HCT116 (cell line): ENCODE measurements around the gene ELP5. TPM values are rescaled to one million over a fixed set of nuclear protein-coding genes. Genes with fewer than 3 reads are reported as not detected.

Experiments
- ATAC-seq: fragments of 200-7000 bp; cut with Tn5 transposase; 2 replicates; pipeline ENCODE4 v1.9.1; 2020; ENCODE audit warnings: mild to moderate bottlenecking, moderate library complexity
- BruUV-seq: library from RNA; stranded (reverse); fragments of 400-500 nt; replicated peaks from 2 replicates; lab custom pipeline; 2021; lab: Mats Ljungman, UMichigan
- CTCF ChIA-PET: fragments of 300-600 bp; sonication (Branson Sonifier 250); formaldehyde crosslinking; loops from one replicate; lab custom pipeline; 2021; ENCODE audit warnings: antibody characterized with exemption; lab: Charles Lee
- POLR2A ChIA-PET: fragments of 300-600, 350-600 bp; sonication (Branson Sonifier 250); formaldehyde crosslinking; loops from one replicate; lab custom pipeline; 2021; ENCODE audit warnings: antibody characterized with exemption; lab: Charles Lee
- RAD21 ChIA-PET, 2 experiments: fragments of 300-600 bp; sonication (Branson Sonifier 250); formaldehyde crosslinking; loops; one replicate each; lab custom pipeline; 2023; ENCODE audit warnings: low total read pairs in 2 of 2; ENCODE audit not compliant: uncharacterized antibody in 2 of 2, unreplicated experiment in 2 of 2, low non-redundant PET in 1 of 2; lab: Charles Lee
- DNase-seq: peaks from one replicate; pipeline ENCODE4 v3.0.0-alpha.2; 2010; ENCODE audit warnings: low read depth, low spot score
- H2AFZ ChIP-seq: fragments of 200-600 bp; shearing (Covaris generic), sonication (generic); 2 replicates; pipeline ENCODE4 v1.6.1; 2017; ENCODE audit warnings: low read depth, mixed run types, mixed read lengths, antibody characterized with exemption, low read length; ENCODE audit not compliant: poor library complexity, severe bottlenecking
- H3K27ac ChIP-seq: 2 replicates; pipeline ENCODE4 v1.5.1; 2012; ENCODE audit warnings: low read depth, low read length
- H3K27me3 ChIP-seq: fragments of 200-600 bp; sonication (generic); 2 replicates; pipeline ENCODE4 v1.6.1; 2016; ENCODE audit warnings: mixed run types, low read length, mixed read lengths; ENCODE audit not compliant: insufficient read depth
- H3K36me3 ChIP-seq, 2 experiments: fragments of 200-500 bp in 1 of 2; fragments of 200-600 bp in 1 of 2; sonication (Bioruptor generic) in 1 of 2; sonication (generic) in 1 of 2; 2 replicates each; pipeline versions ENCODE4 v1.5.1 to v1.6.1; 2014 to 2016; ENCODE audit warnings: low read length in 2 of 2, inconsistent platforms in 1 of 2, mixed read lengths in 1 of 2, mixed run types in 1 of 2; ENCODE audit not compliant: insufficient read depth in 2 of 2, control insufficient read depth in 1 of 2
- H3K4me1 ChIP-seq, 2 experiments: fragments of 200-600 bp in 1 of 2; sonication (generic) in 1 of 2; 2 replicates each; pipeline versions ENCODE4 v1.5.1 to v1.6.1; 2012 to 2017; ENCODE audit warnings: low read length in 2 of 2, inconsistent platforms in 1 of 2, mild to moderate bottlenecking in 1 of 2, mixed read lengths in 1 of 2, mixed run types in 1 of 2, moderate library complexity in 1 of 2; ENCODE audit not compliant: insufficient read depth in 2 of 2, control insufficient read depth in 1 of 2
- H3K4me2 ChIP-seq: fragments of 200-600 bp; sonication (generic); 2 replicates; pipeline ENCODE4 v1.6.1; 2017; ENCODE audit warnings: mixed run types, low read length, mixed read lengths
- H3K4me3 ChIP-seq, 2 experiments: fragments of 200-600 bp in 1 of 2; sonication (generic) in 1 of 2; replicated peaks in 1 of 2; 2 replicates each; pipeline ENCODE4 v1.5.1; 2011 to 2016; ENCODE audit warnings: low read length in 2 of 2, control low read depth in 1 of 2, low read depth in 1 of 2, mild to moderate bottlenecking in 1 of 2, mixed read lengths in 1 of 2, mixed run types in 1 of 2
- H3K79me2 ChIP-seq: fragments of 200-600 bp; sonication (generic); 2 replicates; pipeline ENCODE4 v1.6.1; 2017; ENCODE audit warnings: mild to moderate bottlenecking, mixed run types, low read length, moderate library complexity, mixed read lengths; ENCODE audit not compliant: insufficient read depth
- H3K9ac ChIP-seq: fragments of 200-600 bp; sonication (generic); 2 replicates; pipeline ENCODE4 v1.6.1; 2016; ENCODE audit warnings: low read length, mixed read lengths
- H3K9me2 ChIP-seq: fragments of 200-600 bp; sonication (generic), shearing (Covaris generic); 2 replicates; pipeline ENCODE4 v1.6.1; 2017; ENCODE audit warnings: mixed run types, mild to moderate bottlenecking, moderate library complexity; ENCODE audit not compliant: insufficient read depth
- H3K9me3 ChIP-seq, 2 experiments: fragments of 200-500 bp in 1 of 2; fragments of 200-600 bp in 1 of 2; sonication (Bioruptor generic) in 1 of 2; sonication (generic) in 1 of 2; 2 replicates each; pipeline ENCODE4 v1.6.1; 2014 to 2017; ENCODE audit warnings: low read length in 2 of 2, mixed read lengths in 2 of 2, inconsistent platforms in 1 of 2, low read depth in 1 of 2, mild to moderate bottlenecking in 1 of 2, mixed run types in 1 of 2, moderate library complexity in 1 of 2; ENCODE audit not compliant: control insufficient read depth in 1 of 2, insufficient read depth in 1 of 2
- H4K20me1 ChIP-seq: fragments of 200-600 bp; sonication (generic), shearing (Covaris generic); 2 replicates; pipeline ENCODE4 v1.6.1; 2017; ENCODE audit warnings: mixed run types, mild to moderate bottlenecking, moderate library complexity; ENCODE audit not compliant: insufficient read depth
- CEBPB ChIP-seq: IDR thresholded peaks from 2 replicates; pipeline ENCODE4 v1.6.1; 2012; ENCODE audit warnings: low read depth
- EGR1 ChIP-seq: IDR thresholded peaks from 2 replicates; pipeline ENCODE4 v1.6.1; 2012; ENCODE audit warnings: low read depth
- ELF1 ChIP-seq: IDR thresholded peaks from 2 replicates; pipeline ENCODE4 v1.6.1; 2012; ENCODE audit warnings: low read depth, borderline replicate concordance
- EZH2 ChIP-seq: fragments of 200-600 bp; sonication (generic); IDR thresholded peaks from 2 replicates; pipeline ENCODE4 v1.6.1; 2017; ENCODE audit warnings: antibody characterized with exemption, mixed run types
- EZH2phosphoT487 ChIP-seq: fragments of 200-600 bp; IDR thresholded peaks from 2 replicates; pipeline ENCODE4 v1.6.1; 2018; ENCODE audit warnings: antibody characterized with exemption, borderline replicate concordance
- FOSL1 ChIP-seq: IDR thresholded peaks from 2 replicates; pipeline ENCODE4 v1.6.1; 2012; ENCODE audit warnings: low read depth
- JUND ChIP-seq: IDR thresholded peaks from 2 replicates; pipeline ENCODE4 v1.6.1; 2012
- POLR2AphosphoS5 ChIP-seq: IDR thresholded peaks from 2 replicates; pipeline ENCODE4 v1.6.1; 2011; ENCODE audit warnings: mild to moderate bottlenecking, low read depth, low read length, moderate library complexity
- RAD21 ChIP-seq: IDR thresholded peaks from 2 replicates; pipeline ENCODE4 v1.6.1; 2012; ENCODE audit warnings: low read depth, mild to moderate bottlenecking
- SIN3A ChIP-seq: IDR thresholded peaks from 2 replicates; pipeline ENCODE4 v1.6.1; 2012; ENCODE audit warnings: low read depth
- SP1 ChIP-seq: IDR thresholded peaks from 2 replicates; pipeline ENCODE4 v1.6.1; 2012; ENCODE audit warnings: low read depth
- TCF7L2 ChIP-seq: IDR thresholded peaks from 2 replicates; pipeline ENCODE4 v1.7.0; 2011; ENCODE audit warnings: borderline replicate concordance, inconsistent platforms; ENCODE audit not compliant: insufficient read depth, insufficient read length; ENCODE audit errors: extremely low read depth
- YY1 ChIP-seq: IDR thresholded peaks from 2 replicates; pipeline ENCODE4 v1.6.1; 2011; ENCODE audit warnings: low read length, low read depth, moderate library complexity, mild to moderate bottlenecking; ENCODE audit not compliant: insufficient replicate concordance; ENCODE audit errors: extremely low read depth
- ZFX ChIP-seq: fragments of 450-650 bp; IDR thresholded peaks from 2 replicates; pipeline ENCODE4 v1.6.1; 2017
- ZNF274 ChIP-seq: fragments of 200-500 bp; sonication (Bioruptor generic); IDR thresholded peaks from 2 replicates; pipeline ENCODE4 v1.6.1; 2014; ENCODE audit warnings: mild to moderate bottlenecking, low read depth, low read length, inconsistent platforms
- intact Hi-C: fragments of 100-400 bp; cut with micrococcal nuclease; formaldehyde crosslinking; loops from 2 replicates; pipeline ENCODE4 v1.10.0; 2022
- total RNA-seq: library from RNA; stranded (reverse); gene quantifications from one replicate; pipeline ENCODE4 v1.2.1, GENCODE V29; 2021; ENCODE audit not compliant: unreplicated experiment

ELP5 gene
- total RNA-seq, 1 experiment from 2014 or later, result 81.7 TPM

- Histone ChIP-seq H3K4me2 (peak overlapping the region; percentile 82), H4K20me1 (no peaks in the 10 kb centered on the region), H3K9me2 (no peaks in the 10 kb centered on the region), H3K9me3 (no peaks in the 10 kb centered on the region), H3K79me2 (peaks cover 65% of the 10 kb centered on the region), H3K9ac (peak overlapping the region; percentile 100), H3K27me3 (no peaks in the 10 kb centered on the region), H3K36me3 (peaks cover 24 to 32% of the 10 kb centered on the region in 2 experiments), H2AFZ (no peak overlapping the region), H3K4me1 (peaks cover 37 to 64% of the 10 kb centered on the region in 2 experiments), H3K4me3 (peak overlapping the region; percentile 97 to 99), H3K27ac (peak overlapping the region; percentile 92)
- no TSS peak for BruUV-seq
- intact Hi-C loops, result no loop called here
- CTCF ChIA-PET, result interaction anchor here (2.3 to 3.0 kb wide), 2 partner anchors 18 to 58 kb away, joined by 5 to 16 read pairs; partner anchors contain the start of genes ACADVL and DLG4
- POLR2A ChIA-PET, result interaction anchor here (0.6 to 2.6 kb wide), 7 partner anchors 12 to 448 kb away, joined by 3 to 19 read pairs (median 5); partner anchors contain the start of genes ACADVL, CTDNEP1, DLG4 and SLC2A4
- RAD21 ChIA-PET, result interaction anchor here in 1 of 2 experiments (0.7 to 1.0 kb wide), 2 partner anchors 18 to 61 kb away, joined by 3 to 7 read pairs; no protein-coding TSS in a partner anchor
- no peak for ATAC-seq
- TF ChIP-seq ZFX (peak; percentile 24; the same call in 1 of the 2 replicates), TCF7L2 (no peak), EZH2 (no peak), POLR2AphosphoS5 (peak; percentile 27; the same call in 1 of the 2 replicates)
- no peak for DNase-seq
Observed at GRCh38 chr17:7238420-7239090, 13.5 kb upstream of the ELP5 start.

- peak; percentile 61 for ATAC-seq
- ChIA-PET CTCF (interaction anchor here (2.3 to 3.0 kb wide), 2 partner anchors 19 to 57 kb away, joined by 5 to 16 read pairs; partner anchors contain the start of genes ACADVL and DLG4), RAD21 (no interaction called here), POLR2A (interaction anchor here (0.9 to 1.3 kb wide), 5 partner anchors 19 to 447 kb away, joined by 3 to 4 read pairs (median 3); partner anchors contain the start of genes ACADVL and DLG4)
- Histone ChIP-seq H3K79me2 (peaks cover 59% of the 10 kb centered on the region), H3K4me3 (peak within 1 kb of the TSS; percentile 97 to 99), H3K4me1 (peaks cover 37 to 64% of the 10 kb centered on the region in 2 experiments), H3K9me3 (no peaks in the 10 kb centered on the region), H3K27me3 (no peaks in the 10 kb centered on the region), H3K9me2 (no peaks in the 10 kb centered on the region), H3K36me3 (peaks cover 24 to 40% of the 10 kb centered on the region in 2 experiments), H4K20me1 (no peaks in the 10 kb centered on the region), H3K4me2 (peak within 1 kb of the TSS; percentile 82), H3K9ac (peak within 1 kb of the TSS; percentile 100), H3K27ac (peak within 1 kb of the TSS; percentile 92), H2AFZ (no peak within 1 kb of the TSS)
- peak; percentile 99 for DNase-seq
- intact Hi-C loops, result no loop called here
- BruUV-seq, result no TSS peak
- TF ChIP-seq POLR2AphosphoS5, result 0 out of 2 replicates have a peak, but pooled peaks have one; percentile 26
- no peak for TF ChIP-seq FOSL1
- TF ChIP-seq CEBPB, result no peak
- TF ChIP-seq SIN3A, result no peak; the same call in 1 of the 2 replicates
- no peak for TF ChIP-seq EZH2phosphoT487
- no peak for TF ChIP-seq RAD21
- TF ChIP-seq EGR1, result no peak
- TF ChIP-seq SP1, result peak; percentile 85
- TF ChIP-seq EZH2, result no peak
- TF ChIP-seq JUND, result no peak
- TF ChIP-seq TCF7L2, result peak; percentile 84
- peak; percentile 94; the same call in 1 of the 2 replicates for TF ChIP-seq ELF1
- no peak for TF ChIP-seq ZNF274
- peak; percentile 86 for TF ChIP-seq YY1
Observed at GRCh38 chr17:7239091-7240027, 12.7 kb upstream of the ELP5 start, which contains the start of gene PHF23. Gene PHF23 (minus strand): TSS chr17:7239457. CDS start chr17:7239279, 178 bp downstream.
